ENCODE measurements around the gene OR10A7.
"Not testable (repeated sequence)": the region's sequence is repeated elsewhere in the genome, so short reads cannot be mapped to it uniquely, and the experiment has no call there.

OR10A7 gene, protein sequence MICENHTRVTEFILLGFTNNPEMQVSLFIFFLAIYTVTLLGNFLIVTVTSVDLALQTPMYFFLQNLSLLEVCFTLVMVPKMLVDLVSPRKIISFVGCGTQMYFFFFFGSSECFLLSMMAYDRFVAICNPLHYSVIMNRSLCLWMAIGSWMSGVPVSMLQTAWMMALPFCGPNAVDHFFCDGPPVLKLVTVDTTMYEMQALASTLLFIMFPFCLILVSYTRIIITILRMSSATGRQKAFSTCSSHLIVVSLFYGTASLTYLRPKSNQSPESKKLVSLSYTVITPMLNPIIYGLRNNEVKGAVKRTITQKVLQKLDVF

DNA sequence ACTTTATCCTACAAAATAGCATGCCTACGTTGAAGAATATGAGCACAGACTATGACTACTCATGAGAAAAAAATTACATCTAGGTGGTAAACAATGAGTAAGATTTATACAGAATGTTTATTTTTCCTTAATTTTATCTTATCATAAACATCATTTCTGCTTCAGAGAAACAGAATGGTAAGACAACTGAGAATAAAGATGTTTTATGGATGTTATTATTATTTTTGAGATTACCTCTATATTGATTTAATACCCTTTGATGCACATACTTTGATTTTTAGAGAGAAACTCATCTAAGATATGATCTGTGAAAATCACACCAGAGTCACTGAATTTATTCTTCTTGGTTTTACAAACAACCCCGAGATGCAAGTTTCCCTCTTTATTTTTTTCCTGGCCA is at the start of gene OR10A7:
Gene OR10A7, plus strand, starts transcription at position 301 of the 400 bp plus-strand sequence. Its CDS starts 0 bp downstream, at position 301.
- in situ Hi-C loops (cut with MboI; ENCODE audit: low sequenced_read_pairs): no loop called here

DNA sequence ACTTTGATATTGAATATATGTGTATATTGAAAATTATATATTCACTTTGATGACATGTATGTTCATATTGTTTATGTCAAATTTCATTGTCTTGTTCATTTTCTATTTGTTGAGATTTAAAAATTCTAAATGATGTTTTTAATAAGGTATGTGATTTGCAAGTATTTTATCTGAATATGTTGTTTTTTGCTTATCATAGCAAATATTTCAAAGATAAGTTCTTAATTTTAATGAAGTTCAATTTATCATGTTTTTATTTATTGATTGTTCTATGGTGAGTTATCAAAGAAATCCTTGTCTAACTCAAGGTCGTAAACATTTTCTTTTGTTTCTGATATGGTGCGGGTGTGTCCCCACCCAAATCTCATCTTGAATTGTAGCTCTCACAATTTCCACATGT is 49.4 kb upstream of the OR10A7 start:
- in situ Hi-C loops (cut with MboI; ENCODE audit: low sequenced_read_pairs): no loop called here

DNA sequence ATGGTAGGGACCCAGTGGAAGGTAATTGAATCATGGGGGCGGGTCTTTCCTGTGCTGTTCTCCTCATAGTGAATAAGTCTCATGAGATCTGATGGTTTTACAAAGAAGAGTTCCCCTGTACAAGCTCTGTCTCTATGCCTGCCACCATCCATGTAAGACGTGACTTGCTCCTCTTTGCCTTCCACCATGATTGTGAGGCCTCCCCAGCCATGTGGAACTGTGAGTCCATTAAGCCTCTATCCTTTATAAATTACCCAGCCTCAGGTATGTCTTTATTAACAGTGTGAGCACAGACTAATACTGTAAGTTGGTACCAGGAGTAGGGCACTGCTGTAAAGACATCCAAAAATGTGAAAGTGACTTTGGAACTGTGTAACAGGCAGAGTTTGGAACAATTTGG is 49.0 kb upstream of the OR10A7 start:
- in situ Hi-C loops (cut with MboI; ENCODE audit: low sequenced_read_pairs): not testable (repeated sequence)

DNA sequence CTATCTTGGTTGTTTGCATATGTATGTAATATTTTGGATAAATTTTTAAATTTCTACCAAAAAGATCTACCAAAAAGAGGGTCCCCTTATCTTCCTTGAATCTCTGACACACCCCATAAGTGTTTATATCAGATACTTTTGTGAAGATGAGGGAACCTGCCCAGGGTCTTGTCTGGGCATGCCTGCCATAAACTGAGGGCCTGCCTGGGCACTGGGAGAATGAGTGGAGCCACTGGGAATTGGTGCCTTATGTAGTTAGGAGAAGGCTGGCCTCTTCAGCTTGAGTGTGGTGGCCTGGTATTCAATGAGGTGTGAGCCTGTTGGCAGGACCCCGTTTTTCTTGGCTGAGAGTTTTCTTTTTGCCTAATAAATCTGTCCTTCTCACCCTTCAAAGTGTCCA is 48.1 kb upstream of the OR10A7 start:
- in situ Hi-C loops (cut with MboI; ENCODE audit: low sequenced_read_pairs): no loop called here

DNA sequence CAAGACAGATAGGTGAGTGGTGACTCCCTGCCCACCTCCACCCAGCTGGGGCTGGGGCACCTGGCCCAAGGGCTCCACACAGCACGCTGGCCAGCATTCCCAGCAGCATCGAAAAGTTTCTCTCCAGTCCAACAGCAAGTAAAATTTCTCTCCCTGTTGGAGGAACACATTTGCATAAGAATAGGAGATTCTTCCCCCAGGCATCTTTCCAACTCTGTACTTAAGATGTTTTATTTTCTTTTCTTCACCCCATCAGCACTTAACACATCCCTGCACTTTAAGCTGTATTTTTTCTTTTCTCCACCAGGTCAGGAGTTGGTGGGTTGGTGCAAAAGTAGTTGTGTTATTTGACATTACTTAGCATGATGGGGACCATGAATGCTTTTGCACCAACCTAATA is 47.4 kb upstream of the OR10A7 start:
- in situ Hi-C loops (cut with MboI; ENCODE audit: low sequenced_read_pairs): no loop called here

DNA sequence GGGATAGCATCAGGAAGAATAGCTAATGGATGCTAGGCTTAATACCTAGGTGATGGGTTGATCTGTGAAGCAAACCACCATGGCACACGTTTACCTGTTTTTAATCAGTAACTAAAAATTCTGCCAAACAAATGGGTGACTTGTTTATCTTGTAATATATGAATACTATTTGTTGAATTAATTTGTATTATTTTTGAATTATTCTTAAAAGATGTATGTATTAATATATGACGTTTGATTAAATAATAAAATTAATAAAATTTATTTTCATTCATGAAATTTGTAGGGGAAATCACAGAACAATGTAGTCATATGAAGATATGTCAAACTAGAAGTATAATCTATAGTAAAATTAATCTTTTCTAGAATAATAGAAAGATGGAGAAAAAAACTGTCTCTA is 32.3 kb upstream of the OR10A7 start:
- in situ Hi-C loops (cut with MboI; ENCODE audit: low sequenced_read_pairs): loop anchor here (25.0 kb wide), 1 partner anchor 449 kb away; the partner anchor contains the start of gene OR10P1

DNA sequence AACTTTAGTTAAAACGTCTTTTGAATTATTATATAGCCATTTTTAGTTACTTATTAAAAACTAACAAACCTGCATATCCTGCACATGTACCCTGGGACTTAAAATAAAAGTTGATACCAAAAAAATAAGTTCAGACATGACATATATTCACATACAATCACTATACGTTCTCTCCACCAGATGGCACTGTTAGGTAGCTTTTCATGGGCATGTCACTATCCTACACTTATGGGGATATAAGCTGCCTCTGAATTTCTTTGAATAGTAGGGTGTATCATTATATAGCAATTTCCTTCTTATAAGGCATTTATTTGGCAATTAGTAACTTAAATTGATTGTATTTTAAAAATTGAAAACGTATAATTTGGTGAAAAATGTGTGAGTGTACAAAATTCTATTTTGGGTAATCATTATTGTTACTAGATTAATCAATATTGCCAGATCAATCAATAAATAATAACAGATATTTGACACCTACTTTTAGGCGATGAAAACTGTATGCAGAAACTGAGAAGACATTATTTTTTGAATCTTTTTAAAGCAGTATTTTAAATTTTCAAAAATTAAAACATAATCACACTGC is 31.8 kb upstream of the OR10A7 start:
- in situ Hi-C loops (cut with MboI; ENCODE audit: low sequenced_read_pairs): loop anchor here (25.0 kb wide), 1 partner anchor 448 kb away; the partner anchor contains the start of gene OR10P1

DNA sequence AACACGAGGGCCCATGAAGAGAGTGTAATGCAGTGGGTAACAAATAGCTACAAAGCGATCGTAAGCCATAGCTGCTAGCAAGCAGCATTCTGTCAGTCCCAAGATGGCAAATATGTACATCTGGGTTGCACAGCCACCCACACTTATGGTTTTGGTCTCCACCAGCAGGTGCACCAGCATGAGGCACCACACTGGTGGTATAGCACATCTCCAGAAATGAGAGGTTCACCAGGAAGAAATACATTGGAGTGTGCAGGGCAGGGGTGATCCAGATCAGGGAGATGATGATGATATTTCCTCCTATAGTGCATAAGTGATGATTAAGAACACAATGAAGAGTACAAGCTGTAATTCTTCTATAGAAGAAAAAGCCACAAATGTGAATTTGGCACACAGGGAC is 26.4 kb upstream of the OR10A7 start:
- in situ Hi-C loops (cut with MboI; ENCODE audit: low sequenced_read_pairs): loop anchor here (25.0 kb wide), 1 partner anchor 443 kb away; the partner anchor contains the start of gene OR10P1

DNA sequence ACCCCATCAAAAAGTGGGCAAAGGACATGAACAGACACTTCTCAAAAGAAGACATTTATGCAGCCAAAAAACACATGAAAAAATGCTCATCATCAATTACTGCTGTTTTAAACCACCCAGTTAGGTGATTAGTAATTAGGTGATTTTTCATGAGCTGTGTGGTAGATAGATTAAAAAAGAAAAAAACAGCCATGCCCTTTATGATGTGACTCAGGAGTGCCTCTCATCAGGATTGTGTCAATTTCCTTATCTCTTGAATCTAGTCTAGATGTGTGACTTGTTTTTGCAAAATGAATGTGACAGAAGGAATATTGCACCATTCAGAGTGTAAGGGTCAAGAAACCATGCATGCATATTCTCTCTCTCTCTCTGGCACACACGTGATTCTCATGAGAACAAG is 5.7 kb downstream of the OR10A7 start:
- in situ Hi-C loops (cut with MboI; ENCODE audit: low sequenced_read_pairs): no loop called here

DNA sequence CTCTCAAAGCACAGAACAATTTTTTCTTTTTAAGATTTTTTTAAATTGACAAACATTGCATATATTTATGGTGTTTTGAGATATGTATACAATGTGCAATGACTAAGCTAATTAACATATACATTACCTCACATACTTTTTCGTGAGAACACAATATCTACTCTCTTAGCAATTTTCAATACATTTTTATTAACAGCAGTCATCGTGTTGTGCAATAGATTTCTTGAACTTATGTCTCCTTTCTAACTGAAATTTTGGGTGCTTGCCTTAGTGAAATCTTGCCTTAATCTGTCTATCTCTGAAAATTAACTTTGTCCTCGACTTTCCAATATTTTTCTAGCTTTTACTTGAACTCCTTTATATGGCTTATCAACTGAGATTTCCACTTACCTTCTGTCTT is 6.8 kb downstream of the OR10A7 start:
- in situ Hi-C loops (cut with MboI; ENCODE audit: low sequenced_read_pairs): no loop called here

DNA sequence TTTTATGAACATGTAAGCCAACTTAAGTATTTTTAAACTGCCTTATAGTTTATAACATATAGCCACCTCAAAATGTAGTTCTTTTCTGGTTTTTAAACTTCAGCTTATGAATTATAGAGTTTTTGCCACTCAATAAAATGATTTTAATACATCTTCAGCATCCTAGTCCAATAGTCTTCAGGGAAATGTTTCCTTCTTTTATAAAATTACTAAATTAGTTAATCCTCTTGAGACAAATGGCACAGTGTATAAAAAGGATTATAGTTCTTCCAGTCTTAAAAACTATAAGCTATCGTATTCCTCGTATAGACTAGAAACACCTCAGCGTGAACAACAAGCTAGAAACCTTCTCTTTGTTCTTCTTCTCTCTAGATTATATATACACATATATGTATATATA is 23.5 kb downstream of the OR10A7 start, which contains the start of gene OR6C74:
Gene OR6C74, plus strand, starts transcription at position 301 of the 400 bp plus-strand sequence. CDS start 2,679 bp downstream, outside the sequence.
- in situ Hi-C loops (cut with MboI; ENCODE audit: low sequenced_read_pairs): no loop called here

DNA sequence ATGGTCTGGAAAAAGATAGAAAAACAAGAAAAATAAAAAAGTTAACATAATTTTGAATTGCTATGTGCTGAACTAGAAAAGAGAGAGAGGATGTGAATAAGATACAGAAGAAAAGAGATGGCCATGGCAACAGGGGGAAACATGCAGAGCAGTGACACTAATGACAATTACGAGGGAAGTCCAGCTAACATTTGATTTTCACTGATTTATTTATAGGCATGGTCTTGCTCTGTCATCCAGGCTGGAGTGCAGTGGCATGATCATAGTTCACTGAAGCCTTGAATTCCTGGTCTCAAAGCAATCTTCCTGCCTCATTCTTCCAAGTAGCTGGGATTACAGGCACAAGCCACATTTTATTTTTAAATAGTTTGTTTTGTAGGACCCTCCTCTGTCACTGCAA is 25.3 kb downstream of the OR10A7 start:
- in situ Hi-C loops (cut with MboI; ENCODE audit: low sequenced_read_pairs): no loop called here

DNA sequence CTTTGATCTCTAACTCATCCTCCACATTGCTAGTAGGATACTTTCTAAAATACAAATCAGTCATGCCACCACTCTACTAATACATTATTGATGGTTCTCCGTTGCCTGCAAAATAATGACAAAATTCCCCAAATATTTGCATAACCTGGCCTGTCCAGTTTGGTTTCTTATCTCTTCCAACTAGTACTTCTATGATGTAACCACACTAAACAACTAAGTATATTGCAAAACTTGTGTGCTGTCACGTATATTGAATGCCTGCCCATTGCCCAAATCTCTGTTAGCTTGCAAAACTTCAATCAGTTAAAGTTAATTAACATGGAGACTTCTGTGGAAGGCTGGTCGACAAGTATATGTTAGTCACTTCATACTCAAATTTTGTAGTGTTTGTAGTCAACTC is 30.1 kb downstream of the OR10A7 start:
- in situ Hi-C loops (cut with MboI; ENCODE audit: low sequenced_read_pairs): no loop called here

DNA sequence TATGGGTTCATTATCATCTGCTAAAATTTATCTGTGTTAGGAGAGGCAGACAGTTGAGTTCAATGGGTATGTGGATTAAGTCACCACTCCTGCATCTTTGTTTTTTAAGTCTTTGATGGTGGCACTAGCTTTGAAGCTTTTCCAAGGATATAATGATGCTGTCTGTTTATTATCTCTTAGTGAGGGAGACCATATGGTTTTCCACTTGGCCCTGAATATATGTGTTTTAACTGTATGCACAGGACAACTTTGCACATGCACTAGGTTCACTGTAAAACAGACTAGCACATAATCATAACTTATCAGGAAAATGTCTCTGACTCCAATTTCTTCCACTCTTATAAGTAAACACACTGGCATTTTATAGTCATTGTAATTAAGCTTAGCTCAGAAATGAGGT is 32.5 kb downstream of the OR10A7 start:
- in situ Hi-C loops (cut with MboI; ENCODE audit: low sequenced_read_pairs): no loop called here

DNA sequence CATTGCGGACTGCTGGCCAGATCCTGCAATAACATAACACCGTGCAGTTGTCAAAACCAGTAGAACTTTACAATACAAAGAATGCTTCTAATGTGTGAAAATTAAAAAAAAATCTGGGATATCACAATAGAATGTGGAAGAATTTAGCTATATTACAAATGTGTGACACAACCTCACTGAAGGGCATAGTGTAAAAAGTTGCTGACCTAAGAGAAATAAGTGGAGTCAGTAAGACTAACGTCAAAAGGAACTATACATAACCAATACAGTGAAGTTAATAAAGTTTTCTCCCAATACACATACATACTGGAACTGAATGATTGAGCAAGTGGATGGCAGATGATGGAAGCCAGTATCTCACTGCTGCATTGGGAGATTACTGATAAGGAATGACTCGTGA is 36.0 kb downstream of the OR10A7 start:
- in situ Hi-C loops (cut with MboI; ENCODE audit: low sequenced_read_pairs): no loop called here

DNA sequence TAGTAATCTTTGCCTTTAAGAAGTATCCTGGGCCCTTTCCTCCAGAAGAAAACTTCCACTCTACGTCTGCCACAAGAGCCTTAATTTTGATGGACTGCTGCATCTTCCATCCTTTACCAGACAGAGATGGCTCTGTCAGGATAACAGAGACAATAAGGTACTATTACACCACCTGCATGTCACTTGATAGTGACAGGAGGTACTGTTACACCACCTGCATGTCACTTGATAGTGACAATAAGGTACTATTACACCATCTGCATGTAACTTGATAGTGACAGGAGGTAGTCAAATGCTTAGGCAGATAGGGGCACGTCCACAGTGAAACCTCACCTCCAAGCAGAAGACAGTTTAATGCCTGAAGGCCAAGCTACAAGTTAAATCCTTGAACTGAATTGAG is 37.5 kb downstream of the OR10A7 start:
- in situ Hi-C loops (cut with MboI; ENCODE audit: low sequenced_read_pairs): no loop called here
